Mononuclear cell (primary cell): ENCODE measurements around the gene PCGF1. TPM values are rescaled to one million over a fixed set of nuclear protein-coding genes. Genes with fewer than 3 reads are reported as not detected.
"Not testable (repeated sequence)": the region's sequence is repeated elsewhere in the genome, so short reads cannot be mapped to it uniquely, and the experiment has no call there.

Source experiments
- H3K27me3 ChIP-seq: 2 replicates; pipeline ENCODE4 v1.6.0; 2011; ENCODE audit warnings: low read length, control low read depth; ENCODE audit not compliant: insufficient read depth
- H3K4me1 ChIP-seq: 2 replicates; pipeline ENCODE4 v1.5.1; 2011; ENCODE audit warnings: mild to moderate bottlenecking, low read length, control low read depth; ENCODE audit not compliant: insufficient read depth
- H3K4me3 ChIP-seq: 2 replicates; pipeline ENCODE4 v1.5.1; 2011; ENCODE audit warnings: mild to moderate bottlenecking, low read length, moderate library complexity
- H3K9me3 ChIP-seq: 2 replicates; pipeline ENCODE4 v1.5.1; 2011; ENCODE audit warnings: low read depth, mild to moderate bottlenecking, control low read depth, low read length
- total RNA-seq: library from RNA; depleted of rRNA; stranded (reverse); fragments of >200 nt; gene quantifications from one replicate; pipeline ENCODE4 v1.2.3, GENCODE V29; 2012

The PCGF1 gene
- total RNA-seq, 1 donor, result 12.1 TPM

GRCh38 chr2:74461187-74462053 is 46.1 kb downstream of the PCGF1 start:
- Histone ChIP-seq H3K4me1 (peaks cover 37% of the 10 kb centered on the region), H3K4me3 (no peak overlapping the region), H3K27me3 (no peaks in the 10 kb centered on the region), H3K9me3 (no peaks in the 10 kb centered on the region)

GRCh38 chr2:74460187-74460586 is 47.3 kb downstream of the PCGF1 start:
- H3K4me1 ChIP-seq, result peaks cover 43% of the 10 kb centered on the region
- H3K4me3 ChIP-seq, H3K9me3 ChIP-seq, H3K27me3 ChIP-seq: not testable (repeated sequence)

- H3K27me3 ChIP-seq, H3K4me3 ChIP-seq, H3K9me3 ChIP-seq: not testable (repeated sequence)
- peaks cover 44% of the 10 kb centered on the region for H3K4me1 ChIP-seq
Observed at GRCh38 chr2:74459503-74460118, 47.9 kb downstream of the PCGF1 start.

DNA sequence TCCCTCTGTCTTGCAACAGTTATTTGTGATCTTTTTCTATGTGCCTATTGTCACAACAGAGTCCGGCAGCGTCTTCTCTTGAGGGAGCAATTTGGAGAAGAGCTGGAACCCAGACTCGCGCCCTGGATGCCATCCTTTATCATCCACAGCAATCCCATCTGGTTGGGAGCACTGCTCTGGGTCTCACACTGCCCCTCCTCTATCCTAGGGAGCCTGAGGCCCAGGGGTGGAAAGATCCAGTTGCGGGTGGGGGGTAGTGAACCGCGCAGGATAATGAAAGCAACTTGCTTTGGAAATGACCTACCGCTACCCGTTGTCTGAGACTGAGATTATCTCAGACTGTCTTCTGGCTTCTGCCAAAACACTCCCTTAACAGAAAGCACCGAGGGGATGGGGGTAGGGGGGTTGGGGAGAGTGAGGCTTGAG is 48.5 kb downstream of the PCGF1 start:
- Histone ChIP-seq H3K27me3 (no peaks in the 10 kb centered on the region), H3K9me3 (no peaks in the 10 kb centered on the region), H3K4me1 (peaks cover 42% of the 10 kb centered on the region), H3K4me3 (peak overlapping the region; percentile 75)

- Histone ChIP-seq H3K4me3 (peak within 1 kb of the TSS; percentile 75), H3K27me3 (no peaks in the 10 kb centered on the region), H3K9me3 (no peaks in the 10 kb centered on the region), H3K4me1 (peaks cover 41% of the 10 kb centered on the region)
Observed at GRCh38 chr2:74458132-74458937, 49.2 kb downstream of the PCGF1 start, which contains the start of gene WBP1. WBP1 (plus strand) TSS chr2:74458438; CDS start chr2:74458603, 165 bp downstream.

DNA sequence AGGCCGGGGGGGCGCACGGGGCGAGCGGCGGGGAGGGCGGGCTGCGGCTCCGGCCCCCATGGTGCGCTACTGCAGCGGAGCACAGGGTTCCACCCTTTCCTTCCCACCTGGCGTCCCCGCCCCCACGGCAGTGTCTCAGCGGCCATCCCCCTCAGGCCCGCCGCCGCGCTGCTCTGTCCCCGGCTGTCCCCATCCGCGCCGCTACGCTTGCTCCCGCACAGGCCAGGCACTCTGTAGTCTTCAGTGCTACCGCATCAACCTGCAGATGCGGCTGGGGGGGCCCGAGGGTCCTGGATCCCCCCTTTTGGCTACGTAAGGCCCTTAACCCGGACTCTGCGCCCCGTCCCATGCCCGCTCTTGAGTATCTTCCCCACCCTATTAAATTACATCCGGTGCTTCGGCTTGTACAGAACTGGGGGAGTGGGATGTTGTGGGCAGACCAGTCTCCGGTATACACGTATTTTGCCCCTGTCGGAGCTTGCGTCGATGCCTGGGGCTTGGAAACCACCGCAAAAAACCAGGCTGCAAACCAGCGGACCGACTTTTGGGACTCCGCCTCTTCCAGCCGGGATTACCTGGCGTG is 49.9 kb downstream of the PCGF1 start:
- Histone ChIP-seq H3K27me3 (no peaks in the 10 kb centered on the region), H3K4me1 (peaks cover 48% of the 10 kb centered on the region), H3K4me3 (peak overlapping the region; percentile 75), H3K9me3 (no peaks in the 10 kb centered on the region)

- Histone ChIP-seq H3K27me3 (no peaks in the 10 kb centered on the region), H3K4me1 (peaks cover 52% of the 10 kb centered on the region), H3K9me3 (no peaks in the 10 kb centered on the region), H3K4me3 (peak overlapping the region; percentile 75)
Observed at GRCh38 chr2:74457129-74457548, 50.4 kb downstream of the PCGF1 start.

Other genes with a start within 250 kb of the PCGF1 start
- gene SLC4A5, start 164.3 kb downstream of the PCGF1 start, total RNA-seq, result 6.7 TPM
- gene DCTN1, start 127.4 kb downstream of the PCGF1 start, total RNA-seq, result 41.8 TPM
- 0.94 TPM for gene C2orf81, start 86.1 kb downstream of the PCGF1 start, total RNA-seq
- 9.3 TPM for gene WDR54, start 86.0 kb downstream of the PCGF1 start, total RNA-seq
- 0.31 TPM for gene RTKN, start 65.8 kb downstream of the PCGF1 start, total RNA-seq
- 15.3 TPM for gene INO80B, start 52.6 kb downstream of the PCGF1 start, total RNA-seq
- gene WBP1, start 49.3 kb downstream of the PCGF1 start, total RNA-seq, result 18.5 TPM
- gene MOGS, start 42.3 kb downstream of the PCGF1 start, total RNA-seq, result 17.1 TPM
- gene MRPL53, start 35.0 kb downstream of the PCGF1 start, total RNA-seq, result 8.3 TPM
- 8.3 TPM for gene CCDC142, start 24.7 kb downstream of the PCGF1 start, total RNA-seq
- 14.0 TPM for gene TTC31, start 24.6 kb downstream of the PCGF1 start, total RNA-seq
- 0.21 TPM for gene LBX2, start 8.1 kb downstream of the PCGF1 start, total RNA-seq
- 0.10 TPM for gene TLX2, start 6.8 kb upstream of the PCGF1 start, total RNA-seq
- not detected for gene DQX1, start 18.5 kb upstream of the PCGF1 start, total RNA-seq
- gene AUP1, start 22.0 kb upstream of the PCGF1 start, total RNA-seq, result 115 TPM
- gene HTRA2, start 22.2 kb upstream of the PCGF1 start, total RNA-seq, result 17.9 TPM
- 3.9 TPM for gene LOXL3, start 46.2 kb upstream of the PCGF1 start, total RNA-seq
- gene DOK1, start 47.0 kb upstream of the PCGF1 start, total RNA-seq, result 2.9 TPM
- 0.31 TPM for gene M1AP, start 140.6 kb upstream of the PCGF1 start, total RNA-seq
- 2.0 TPM for gene SEMA4F, start 146.6 kb upstream of the PCGF1 start, total RNA-seq